Left lobe of liver (tissue), 2 donors: ENCODE data around the gene UTF1. TPM values are rescaled to one million over a fixed set of nuclear protein-coding genes. Genes with fewer than 3 reads are reported as not detected.

Experiments
- ATAC-seq: fragments of 200-7000 bp; cut with Tn5 transposase; one replicate; pipeline ENCODE4 v1.9.1; 2020; ENCODE audit warnings: mild to moderate bottlenecking, moderate library complexity
- DNase-seq: peaks from one replicate; pipeline ENCODE4 v3.0.0-alpha.2; 2020; ENCODE audit warnings: low spot score
- total RNA-seq: library from RNA; stranded (reverse); gene quantifications from one replicate; pipeline ENCODE4 v1.2.1, GENCODE V29; 2021
- donor health status: DM: no; HTN: no; CAD: no; lungs with moderate emphysema.
- donor health status: DM: no; HTN: yes; CAD: no.

UTF1 gene
- total RNA-seq, 1 donor from 2014 or later = not detected

DNA sequence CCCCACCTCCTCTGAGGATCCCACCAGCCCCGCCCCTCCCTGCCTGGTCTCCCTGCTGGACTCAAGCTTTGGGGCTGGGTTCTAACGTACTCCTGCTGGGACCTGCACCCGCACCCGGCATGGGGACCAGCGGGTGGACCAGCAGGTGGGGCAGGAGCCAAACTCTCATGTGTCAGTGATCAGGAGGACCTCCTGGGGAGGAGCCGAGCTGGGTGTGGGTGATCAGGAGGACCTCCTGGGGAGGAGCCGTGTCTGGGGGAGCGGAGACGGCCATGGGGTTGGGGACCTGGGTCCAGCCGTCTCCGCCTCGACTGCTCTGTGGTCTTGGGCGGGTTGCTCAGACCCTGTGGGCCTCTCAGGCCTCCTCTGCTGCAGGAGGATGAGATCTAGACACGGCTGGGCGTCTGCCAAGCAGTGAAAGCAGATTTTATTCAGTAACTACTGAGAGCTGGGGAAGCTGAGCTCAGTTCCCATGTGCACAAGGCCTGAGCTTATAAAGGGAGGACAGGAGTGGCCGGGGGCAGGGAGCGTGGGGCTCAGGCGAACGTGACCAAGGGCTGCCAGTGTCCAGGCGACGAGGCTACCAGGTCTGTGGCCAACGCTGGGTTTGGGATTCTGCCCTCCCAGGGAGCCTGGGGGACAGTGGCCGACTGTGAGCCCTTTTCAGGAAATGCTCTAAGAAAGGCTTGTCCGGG, 33.6 kb upstream of the UTF1 start:
- no peak for ATAC-seq

DNA sequence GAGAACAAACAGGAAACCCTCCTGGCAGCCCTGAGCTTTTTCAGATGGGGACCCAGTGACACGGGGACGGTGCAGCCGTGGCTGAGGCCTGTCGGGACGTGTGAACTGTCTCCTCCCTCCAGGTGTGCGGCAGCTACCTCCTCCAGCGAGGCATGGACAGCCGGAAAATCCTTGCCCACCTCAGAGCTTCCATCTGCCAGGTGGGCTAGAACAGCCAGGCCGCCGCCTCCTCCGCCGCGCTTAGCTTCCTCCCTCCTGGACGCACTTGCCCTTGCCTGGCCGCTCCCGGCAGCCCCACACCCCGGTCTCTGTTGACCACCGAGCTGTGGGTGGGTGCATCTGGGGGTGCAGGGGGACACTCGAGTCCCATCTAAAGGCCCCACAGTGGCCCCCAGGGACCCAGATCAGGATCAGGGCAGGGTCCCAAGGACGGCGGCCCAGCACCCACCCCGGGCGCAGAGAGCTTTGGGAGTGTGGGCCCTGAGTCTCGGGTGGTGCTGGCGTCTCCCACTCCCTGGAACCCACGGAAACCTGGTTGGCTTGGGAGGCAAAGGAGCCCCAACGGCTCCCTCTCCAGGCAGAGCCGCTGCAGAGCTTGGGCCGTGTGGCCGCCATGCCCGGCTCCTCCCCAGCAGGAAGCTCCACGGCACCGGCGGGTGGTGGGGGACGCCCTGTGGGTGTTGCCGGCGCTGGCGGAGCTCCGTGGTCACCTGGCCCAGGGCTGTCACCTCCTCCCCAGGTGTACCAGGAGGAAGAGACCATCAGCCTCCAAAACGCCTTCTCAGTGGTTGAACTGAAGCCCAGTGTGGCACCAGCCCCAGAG, 32.9 kb upstream of the UTF1 start:
- DNase-seq = no peak

More for the DNA sequence above, 33.6 kb upstream of the UTF1 start:
- DNase-seq = no peak

DNA sequence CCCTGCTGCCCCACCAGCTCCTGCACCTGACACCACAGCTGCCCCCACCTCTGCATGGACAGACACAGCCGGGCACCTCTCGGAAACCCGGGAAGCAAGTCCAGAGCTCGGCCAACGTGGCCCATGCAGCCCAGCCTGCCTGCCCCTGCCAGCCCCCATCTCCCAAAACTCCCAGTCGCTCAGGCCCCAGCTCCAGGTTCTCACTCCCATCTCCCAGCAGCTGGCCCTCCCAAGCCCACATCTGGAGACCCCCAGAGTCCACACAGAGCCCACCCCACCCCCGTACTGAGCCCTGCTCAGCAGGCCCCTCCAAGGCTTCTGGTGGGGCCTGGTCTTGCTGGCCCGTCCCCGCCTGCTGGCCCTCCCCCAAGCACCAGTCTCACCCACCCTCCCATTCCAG, 32.2 kb upstream of the UTF1 start:
- ATAC-seq (no peak), DNase-seq (no peak)

More for the DNA sequence above, 32.9 kb upstream of the UTF1 start:
- no peak for ATAC-seq

DNA sequence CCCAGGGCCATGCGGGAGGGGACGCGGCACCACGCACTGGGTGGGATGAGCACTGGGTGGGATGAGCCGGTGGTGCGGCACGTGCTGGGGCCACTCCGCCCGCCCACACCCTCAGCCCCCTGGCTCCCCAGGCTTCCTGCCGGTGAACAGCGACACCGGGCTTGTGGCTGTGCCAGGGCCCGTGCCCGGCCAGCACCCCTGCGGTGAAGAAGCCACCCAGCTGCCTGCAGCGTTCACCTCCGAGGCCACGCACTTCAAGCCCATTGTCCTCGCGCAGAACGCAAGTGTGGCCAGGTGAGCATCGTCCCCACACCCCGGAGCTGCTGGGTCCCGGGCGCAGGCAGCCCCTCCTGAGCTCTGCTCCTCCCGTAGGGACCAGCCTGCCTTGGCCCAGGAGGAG, 31.8 kb upstream of the UTF1 start:
- no peak for ATAC-seq
- no peak for DNase-seq

DNA sequence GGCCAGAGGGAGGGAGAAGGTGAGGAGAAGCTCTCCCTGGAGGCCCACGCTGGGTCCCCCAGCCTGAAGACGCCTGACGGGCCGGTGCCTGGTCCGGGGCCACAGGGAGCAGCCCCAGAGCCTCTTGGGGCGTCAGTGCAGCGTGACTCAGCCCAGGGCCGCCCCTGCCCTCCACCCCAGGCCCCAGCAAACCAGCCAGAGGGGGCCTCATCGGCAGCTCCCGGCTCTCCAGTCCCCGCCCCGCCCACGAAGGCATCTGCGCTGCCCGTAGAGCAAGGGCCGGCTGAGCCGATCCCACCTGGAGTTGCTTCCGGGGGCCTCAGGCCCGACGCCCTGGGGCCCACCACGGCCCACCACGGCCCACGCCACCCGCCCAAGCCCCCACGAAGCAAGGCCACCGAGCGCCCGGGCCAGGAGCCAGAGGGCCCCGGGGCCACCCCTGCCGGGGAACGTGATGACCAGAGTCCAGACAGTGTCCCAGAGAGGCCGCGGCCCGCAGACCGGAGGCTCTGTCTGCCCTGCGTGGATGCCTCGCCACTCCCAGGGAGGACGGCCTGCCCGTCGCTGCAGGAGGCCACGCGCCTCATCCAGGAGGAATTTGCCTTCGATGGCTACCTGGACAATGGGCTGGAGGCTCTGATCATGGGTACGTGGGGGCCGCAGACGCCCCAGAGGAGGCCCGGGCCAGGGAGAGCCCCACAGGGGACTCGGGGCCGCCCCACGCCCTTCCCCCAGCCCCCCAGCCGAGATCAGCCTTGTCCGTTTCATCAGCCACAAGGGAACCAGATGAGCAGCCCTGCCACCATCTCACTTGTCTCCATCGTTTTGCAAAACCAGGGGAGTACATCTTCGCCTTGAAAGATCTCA, 31.2 kb upstream of the UTF1 start:
- ATAC-seq (no peak), DNase-seq (no peak)

DNA sequence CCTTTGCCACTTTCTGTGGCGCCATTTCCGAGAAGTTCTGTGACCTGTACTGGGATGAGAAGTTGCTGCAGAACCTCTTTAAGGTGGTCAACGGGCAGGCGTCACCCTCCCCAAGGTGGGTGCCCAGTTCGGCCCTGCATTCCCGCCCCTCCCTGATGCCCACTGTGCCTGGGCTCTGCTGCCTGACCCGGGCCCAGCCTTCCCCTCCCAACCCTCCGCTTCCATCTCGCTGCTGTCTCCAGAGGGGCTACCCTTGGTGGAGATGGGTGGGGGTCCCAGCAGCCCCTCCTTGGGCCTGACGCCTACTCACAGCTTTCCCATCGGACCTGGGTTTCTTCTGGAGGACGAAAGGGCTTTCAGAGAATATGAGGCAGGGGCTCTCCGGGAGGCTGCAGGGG, 30.5 kb upstream of the UTF1 start:
- DNase-seq (no peak), ATAC-seq (no peak)

DNA sequence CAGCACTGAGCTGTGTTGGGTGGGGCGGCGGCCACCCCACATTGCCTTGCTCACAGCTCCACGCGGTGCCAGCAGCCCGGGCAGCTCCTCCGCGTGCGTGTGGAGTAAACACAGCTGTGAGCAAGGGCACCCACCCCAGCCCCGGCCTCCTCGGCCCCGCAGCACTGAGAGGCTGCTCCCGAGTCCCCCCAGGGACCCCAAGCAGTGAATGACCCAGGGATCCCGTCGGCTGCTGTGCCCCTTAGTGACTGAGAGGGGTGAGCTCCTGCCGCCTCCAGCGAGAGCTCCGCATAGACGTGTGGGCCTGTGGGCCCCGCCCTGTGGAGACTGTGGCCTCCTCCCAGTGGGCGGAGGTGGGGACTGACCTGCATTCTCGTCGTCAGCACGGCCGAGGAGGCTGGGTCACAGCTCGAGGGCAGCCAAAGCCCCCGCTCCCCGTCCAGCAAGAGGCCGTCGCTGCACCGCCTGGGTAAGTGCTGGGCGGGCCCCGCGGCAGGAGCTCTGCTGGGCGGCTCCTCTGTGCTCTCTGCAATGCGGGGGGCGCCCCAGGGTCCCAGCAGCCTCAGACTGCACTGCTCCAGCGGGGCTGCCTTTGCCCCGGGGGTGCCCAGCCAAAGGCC, 29.9 kb upstream of the UTF1 start:
- ATAC-seq (no peak), DNase-seq (no peak)

DNA sequence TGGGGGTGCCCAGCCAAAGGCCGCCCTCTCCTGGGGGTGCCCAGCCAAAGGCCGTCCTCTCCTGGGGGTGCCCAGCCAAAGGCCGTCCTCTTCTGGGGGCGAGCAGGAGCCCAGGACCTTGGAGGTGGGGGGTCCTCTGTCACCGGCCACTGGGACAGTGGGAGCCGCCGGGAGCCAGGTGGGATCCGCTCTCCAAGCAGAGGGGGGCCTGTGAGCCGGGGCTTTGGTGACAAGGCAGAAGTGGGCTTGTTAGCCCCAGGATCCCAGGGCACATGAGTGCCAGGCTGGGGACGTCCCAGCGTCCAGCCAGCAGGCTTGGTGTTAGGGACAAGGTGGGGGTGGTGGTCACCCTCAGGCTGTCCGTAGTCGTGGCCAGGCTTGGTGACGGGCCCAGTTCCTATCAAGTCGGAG, 29.4 kb upstream of the UTF1 start:
- ATAC-seq (no peak), DNase-seq (no peak)

DNA sequence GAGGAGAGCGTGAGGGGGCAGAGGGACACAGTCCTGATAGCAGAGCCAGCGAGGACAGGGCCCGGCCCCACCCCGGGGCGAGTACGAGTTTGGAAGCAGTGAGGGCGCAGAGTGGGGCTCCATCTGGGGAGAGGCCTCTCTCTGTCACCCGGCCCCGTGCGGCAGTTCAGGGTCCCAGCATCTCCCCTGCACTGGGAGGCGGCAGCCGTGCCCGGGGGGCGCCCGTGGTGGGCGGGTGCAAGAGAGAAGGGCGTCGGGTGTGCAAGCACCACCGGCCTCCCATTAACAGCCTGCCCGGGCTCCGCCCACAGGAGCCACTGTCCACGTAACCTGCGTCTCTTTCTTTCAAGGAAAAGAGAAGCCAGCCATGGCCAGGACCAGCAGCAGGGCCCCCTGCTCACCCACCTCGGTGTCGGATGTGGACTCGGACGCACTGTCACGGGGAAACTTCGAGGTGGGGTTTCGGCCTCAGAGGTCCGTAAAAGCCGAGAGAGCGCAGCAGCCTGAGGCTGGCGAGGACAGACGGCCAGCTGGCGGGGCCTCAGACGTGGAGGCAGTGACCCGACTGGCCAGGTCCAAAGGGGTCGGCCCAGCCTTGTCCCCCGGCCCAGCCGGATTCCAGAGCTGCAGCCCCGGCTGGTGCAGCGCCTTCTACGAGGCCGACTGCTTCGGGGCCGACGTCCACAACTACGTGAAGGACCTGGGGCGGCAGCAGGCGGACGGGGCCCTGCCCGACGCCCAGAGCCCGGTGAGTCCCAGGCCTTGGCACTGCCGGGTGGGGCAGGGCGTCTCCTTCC, 28.7 kb upstream of the UTF1 start:
- DNase-seq = no peak
- ATAC-seq = no peak

DNA sequence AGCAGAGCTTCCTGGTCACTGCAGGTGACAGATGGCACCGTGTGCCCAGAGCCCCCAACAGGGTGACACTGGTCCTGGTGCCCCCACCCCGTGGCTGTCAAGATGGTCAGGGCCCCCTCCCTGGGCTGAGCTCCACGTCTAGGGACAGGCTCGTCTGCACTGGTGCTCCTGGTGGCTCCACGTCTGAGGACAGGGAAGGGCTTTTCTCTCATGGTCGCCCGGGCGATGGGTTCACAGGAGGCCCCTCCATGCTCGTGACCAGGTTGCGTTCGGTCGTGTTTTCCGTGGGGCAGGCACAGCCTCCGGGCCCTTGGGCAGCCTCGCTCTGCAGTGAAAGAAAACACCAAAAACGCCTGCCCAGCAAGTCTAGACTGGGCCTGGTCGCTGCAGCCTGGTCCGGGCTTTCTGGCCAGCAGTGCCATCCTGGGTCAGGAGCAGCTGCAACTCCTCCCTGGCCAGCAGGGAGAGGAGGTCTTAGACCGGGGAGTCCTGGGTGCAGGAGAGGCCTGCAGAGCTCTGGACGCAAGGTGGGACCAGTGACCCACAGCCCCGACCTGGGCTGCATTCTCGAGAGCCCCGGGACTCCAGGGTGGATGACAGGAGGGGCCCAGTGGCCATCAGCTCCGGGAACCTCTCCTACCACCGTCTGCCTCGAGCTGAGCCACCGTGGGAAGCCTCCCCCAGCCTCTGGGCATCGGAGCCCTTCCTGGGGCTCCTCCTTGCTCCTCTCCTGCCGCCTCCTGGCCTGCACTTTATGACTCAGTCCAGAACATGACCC, 27.9 kb upstream of the UTF1 start:
- no peak for DNase-seq

DNA sequence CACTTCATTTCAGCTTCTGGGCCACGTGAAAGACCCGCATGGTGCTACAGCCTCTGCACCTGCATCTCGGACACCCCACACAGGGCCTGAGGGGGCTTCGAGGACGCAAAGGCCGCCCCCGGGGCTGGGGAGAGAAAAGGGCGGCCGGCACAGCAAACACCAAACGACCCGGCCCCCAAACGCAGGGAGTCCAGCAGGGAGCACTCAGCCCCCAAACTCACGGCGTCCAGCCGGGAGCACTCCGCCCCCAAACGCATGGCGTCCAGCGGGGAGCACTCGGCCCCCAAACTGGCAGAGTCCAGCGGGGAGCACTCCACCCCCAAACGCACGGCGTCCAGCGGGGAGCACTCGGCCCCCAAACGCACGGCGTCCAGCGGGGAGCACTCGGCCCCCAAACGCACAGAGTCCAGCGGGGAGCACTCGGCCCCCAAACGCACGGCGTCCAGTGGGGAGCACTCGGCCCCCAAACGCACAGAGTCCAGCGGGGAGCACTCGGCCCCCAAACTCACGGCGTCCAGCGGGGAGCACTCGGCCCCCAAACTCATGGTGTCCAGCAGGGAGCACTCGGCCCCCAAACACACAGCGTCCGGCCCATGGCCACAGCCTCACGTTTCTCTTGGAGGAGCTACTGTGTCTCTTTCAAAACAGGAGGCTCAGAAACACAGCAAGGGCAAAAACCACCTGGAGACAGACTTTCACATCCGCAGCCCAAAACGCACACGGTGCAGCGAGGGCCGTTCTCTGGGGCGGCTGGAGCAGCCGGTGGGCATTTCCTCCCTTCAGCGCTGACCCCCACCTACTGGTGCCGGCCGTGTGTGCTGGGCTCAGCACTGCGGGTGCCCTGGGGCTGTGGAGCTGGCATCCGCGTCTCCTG, 27.0 kb upstream of the UTF1 start:
- ATAC-seq (no peak), DNase-seq (no peak)

More for the DNA sequence above, 27.9 kb upstream of the UTF1 start:
- ATAC-seq = no peak

DNA sequence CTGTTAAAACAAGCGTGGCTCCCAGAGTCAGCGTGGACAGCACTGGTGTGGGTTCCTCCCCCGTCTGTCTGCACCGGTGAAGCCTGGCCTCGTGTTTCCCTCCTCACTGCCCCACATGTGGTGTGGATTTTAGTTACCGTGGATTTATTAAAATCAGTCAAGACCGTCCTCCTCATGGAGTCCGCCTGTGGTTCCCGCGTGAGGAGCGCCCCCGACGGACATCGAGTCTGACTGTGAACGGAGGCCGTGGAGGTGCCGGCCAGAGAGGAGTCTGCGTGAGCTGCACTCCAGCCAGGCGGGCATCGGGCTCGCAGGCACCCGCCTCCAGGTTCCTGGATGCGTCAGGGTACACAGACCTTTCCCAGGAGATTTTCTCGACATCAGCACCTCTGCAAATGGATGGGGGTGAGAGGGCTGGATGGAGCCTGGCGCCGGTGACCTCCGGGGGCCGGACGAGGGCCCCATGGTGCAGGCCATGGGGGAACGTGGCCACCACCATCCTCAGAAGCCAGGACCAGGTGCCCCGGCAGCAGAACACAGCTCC, 26.3 kb upstream of the UTF1 start:
- no peak for DNase-seq
- ATAC-seq = no peak

DNA sequence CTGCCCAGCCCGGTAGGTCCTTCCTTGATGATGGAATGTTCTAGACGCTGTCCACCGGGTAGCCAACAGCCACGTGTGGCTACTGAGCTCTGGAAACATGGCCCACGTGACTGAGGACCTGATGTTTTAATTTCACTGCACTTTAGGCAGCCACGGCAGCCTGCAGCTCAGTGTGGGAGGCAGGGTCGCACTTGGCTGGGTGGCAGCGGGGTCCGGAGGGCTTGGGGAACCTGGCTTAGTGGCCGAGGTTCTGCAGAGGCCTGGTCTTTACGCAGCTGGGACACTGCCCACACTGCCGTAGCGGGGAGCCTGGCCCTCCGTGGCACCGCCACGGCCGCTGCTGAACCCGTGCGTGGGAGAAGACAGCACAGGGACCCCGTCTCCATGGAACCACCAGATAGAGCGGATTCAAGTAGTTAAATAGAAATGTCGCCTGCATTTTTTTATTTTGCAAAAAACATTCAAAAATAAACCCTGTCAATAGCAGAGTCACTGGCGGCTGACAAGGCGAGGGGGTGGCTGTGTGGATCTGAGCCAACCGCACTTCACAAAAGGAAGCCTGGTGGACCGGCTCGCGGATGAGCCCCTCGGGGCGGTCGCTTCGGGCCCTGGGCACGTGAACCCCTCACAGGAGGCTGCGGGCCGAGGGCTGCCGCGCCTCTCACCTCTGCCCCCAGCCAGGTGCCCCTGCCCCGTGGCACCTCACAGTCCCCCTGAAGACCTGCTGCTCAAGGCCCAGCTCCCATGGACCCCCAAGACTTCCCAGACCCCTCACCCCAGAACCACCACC, 25.6 kb upstream of the UTF1 start:
- no peak for DNase-seq

DNA sequence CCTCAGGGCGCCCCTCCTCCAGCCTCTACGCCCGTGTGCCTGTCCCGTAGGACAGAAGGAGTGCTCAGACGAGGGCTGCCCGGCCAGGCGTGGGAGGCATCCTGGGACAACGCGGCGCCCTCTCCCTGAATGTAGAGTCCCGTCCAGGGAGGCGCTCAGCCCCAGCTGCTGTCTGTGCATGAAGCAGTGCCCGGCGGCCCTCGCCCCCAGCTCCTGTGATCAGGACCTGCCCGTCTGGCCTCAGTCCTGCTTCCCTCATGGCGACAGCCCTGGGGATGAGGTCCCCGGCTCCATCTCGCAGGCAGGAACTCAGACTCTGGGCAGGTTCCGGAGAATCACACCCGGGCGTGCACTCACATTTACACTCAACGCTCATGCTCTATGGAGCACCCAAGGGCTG, 24.9 kb upstream of the UTF1 start:
- DNase-seq (no peak), ATAC-seq (no peak)

More for the DNA sequence above, 25.6 kb upstream of the UTF1 start:
- ATAC-seq = no peak

DNA sequence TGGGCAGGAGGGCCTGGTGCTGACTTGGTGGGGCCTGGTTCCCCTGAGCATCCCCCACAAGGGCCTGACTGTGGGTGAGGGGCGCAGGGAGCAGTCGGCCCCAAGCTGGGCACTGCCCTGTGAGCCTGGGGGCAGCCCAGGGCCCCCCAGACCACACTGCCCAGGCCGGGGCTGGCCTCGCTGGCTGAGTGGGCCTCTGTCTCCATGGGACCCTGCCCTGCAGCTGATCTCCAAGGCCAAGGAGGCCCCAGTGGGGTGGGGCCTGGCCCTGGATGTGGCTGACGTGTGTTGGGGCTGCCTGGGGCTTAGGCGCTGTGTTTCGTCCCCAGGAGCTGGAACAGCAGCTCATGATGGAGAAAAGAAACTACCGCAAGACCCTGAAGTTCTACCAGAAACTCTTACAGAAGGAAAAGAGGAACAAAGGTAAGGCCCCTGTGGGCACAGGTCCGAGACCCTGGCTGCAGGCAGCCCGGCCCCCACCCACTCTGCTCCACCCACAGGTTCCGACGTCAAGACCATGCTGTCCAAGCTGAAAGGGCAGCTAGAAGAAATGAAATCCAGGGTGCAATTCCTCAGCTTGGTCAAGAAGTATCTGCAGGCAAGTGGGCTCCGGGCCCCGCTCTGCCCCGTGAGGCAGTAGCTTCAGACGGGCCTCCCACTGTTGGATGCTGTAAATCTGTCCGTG, 23.5 kb upstream of the UTF1 start:
- no peak for DNase-seq
- ATAC-seq = no peak

DNA sequence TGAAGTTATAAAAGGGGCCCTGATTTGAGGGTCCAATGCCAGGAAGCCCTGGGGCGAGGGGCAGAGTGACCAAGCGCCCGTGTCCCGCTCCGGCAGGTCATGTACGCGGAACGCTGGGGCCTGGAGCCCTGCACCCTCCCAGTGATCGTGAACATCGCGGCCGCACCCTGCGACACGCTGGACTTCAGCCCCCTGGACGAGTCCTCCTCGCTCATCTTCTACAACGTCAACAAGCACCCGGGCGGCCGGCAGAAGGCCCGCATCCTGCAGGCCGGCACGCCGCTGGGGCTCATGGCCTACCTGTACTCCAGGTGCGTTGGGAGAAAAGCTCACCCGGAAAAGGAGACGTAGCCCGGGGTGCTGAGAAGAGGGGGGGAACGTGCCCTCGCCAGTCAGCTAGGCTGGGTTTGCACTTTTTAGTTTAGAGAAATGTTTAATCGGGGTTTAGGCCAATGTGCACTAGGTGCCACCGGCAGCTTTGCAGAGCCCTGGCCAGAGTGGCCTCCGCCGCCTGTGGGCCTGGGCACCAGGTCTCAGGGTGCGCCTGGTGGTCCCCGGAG, 22.9 kb upstream of the UTF1 start:
- no peak for ATAC-seq
- DNase-seq = no peak
